Fibroblast of the aortic adventitia (primary cell): ENCODE measurements around the gene CARNS1. TPM values are rescaled to one million over a fixed set of nuclear protein-coding genes. Genes with fewer than 3 reads are reported as not detected.

ENCODE experiments used
- DNase-seq: peaks from one replicate; pipeline ENCODE4 v3.0.0-alpha.2; 2010; ENCODE audit warnings: low read depth
- H3K4me3 ChIP-seq: 2 replicates; pipeline ENCODE4 v1.5.1; 2011; ENCODE audit warnings: low read depth, mild to moderate bottlenecking, control low read depth, low read length, moderate library complexity
- total RNA-seq: library from RNA; depleted of rRNA; stranded (reverse); fragments of >200 nt; gene quantifications from 2 replicates; pipeline ENCODE4 v1.2.3, GENCODE V29; 2012; ENCODE audit warnings: low replicate concordance
- TF ChIP-seq, protein P1 (sequence below): IDR thresholded peaks from 2 replicates; pipeline ENCODE4 v1.5.1; 2011; ENCODE audit warnings: mild to moderate bottlenecking, low read length, control low read depth, inconsistent platforms; ENCODE audit not compliant: insufficient read depth

Gene CARNS1
- total RNA-seq, 1 donor: 0.09 TPM

DNA sequence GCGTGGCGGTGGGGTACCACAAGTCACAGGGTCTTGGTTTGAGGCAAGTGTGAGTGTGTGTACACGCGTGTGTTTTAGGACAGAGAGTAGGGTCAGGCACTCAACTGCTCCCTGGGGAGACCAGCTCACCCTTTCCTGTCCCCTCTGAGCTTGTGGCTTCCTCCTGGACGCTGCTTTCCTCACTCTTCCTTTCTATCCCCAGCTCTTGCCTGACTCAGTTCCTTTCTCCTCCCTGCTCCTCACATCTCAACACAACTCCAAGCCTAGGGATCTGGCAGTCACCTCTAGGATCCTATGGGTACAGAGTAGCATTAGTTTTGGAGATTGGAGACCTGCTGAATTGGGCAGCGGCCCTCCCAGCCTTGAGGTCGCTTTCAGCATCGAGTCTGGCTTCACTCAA lies 46.2 kb upstream of the CARNS1 start:
- DNase-seq: no peak
- H3K4me3 ChIP-seq: no peak overlapping the region
- TF ChIP-seq, protein P1, sequence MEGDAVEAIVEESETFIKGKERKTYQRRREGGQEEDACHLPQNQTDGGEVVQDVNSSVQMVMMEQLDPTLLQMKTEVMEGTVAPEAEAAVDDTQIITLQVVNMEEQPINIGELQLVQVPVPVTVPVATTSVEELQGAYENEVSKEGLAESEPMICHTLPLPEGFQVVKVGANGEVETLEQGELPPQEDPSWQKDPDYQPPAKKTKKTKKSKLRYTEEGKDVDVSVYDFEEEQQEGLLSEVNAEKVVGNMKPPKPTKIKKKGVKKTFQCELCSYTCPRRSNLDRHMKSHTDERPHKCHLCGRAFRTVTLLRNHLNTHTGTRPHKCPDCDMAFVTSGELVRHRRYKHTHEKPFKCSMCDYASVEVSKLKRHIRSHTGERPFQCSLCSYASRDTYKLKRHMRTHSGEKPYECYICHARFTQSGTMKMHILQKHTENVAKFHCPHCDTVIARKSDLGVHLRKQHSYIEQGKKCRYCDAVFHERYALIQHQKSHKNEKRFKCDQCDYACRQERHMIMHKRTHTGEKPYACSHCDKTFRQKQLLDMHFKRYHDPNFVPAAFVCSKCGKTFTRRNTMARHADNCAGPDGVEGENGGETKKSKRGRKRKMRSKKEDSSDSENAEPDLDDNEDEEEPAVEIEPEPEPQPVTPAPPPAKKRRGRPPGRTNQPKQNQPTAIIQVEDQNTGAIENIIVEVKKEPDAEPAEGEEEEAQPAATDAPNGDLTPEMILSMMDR: no peak

DNA sequence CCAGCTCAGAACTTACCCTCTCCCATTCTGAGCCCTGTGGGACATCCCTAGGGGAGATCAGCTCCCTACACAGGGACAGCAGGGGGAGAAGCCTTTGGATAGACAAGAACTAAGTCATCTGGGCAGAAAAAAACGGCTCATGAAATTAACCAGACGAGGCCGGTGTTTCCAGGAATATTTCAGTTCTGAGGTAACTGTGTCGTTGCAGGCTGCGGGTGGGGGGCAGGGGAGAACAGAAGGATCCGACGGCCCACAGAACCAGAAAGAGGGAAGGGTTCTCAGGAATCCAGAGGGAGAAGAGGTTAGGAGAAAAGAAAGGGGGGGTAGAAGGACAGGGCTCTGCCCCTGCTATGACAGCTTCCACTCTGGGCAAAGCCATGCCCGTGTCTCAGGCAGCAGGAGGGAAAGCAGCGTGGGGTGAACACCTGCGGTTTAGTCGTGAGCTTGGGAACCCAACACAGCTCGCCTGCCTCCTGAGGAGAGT lies 45.6 kb upstream of the CARNS1 start:
- peak overlapping the region; percentile 37 for H3K4me3 ChIP-seq
- DNase-seq: peak; percentile 45
- TF ChIP-seq, protein P1: no peak

DNA sequence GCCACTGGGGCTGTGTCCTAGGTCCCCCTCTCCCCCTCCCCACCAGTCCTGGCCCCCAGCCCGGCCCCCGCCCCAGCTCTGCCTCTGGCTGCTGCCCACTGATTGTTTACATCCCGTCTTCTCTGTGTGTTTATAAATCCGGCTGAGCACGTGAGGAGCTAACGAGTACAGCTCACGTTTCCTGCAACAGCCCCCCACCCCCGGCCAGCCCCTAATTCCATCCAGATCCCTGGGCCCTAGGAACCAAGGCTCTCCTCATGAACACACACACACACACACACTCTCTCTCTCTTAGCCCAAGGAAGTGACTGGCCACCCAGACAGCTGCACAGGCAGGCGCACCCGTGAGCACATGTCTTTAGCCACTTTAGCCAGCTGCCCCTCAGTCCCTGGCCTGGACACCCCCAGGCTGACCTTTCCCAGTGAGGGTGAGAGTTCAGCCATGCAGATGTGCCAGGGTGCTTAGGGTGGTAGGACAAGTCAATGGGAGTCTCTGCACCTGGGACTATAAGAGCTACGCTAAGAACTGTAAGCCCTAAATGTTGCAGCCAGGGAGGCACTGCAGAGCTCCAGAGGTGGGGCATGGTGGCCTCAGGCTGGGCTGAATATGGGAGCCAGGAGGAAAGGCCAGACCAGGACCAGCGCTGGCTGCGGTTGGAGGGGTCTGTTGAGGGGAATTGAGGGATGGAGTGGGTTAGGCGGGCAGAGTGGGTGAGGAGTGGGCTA lies 45.0 kb upstream of the CARNS1 start:
- TF ChIP-seq, protein P1: no peak
- peak overlapping the region; percentile 70 for H3K4me3 ChIP-seq
- no peak for DNase-seq

DNA sequence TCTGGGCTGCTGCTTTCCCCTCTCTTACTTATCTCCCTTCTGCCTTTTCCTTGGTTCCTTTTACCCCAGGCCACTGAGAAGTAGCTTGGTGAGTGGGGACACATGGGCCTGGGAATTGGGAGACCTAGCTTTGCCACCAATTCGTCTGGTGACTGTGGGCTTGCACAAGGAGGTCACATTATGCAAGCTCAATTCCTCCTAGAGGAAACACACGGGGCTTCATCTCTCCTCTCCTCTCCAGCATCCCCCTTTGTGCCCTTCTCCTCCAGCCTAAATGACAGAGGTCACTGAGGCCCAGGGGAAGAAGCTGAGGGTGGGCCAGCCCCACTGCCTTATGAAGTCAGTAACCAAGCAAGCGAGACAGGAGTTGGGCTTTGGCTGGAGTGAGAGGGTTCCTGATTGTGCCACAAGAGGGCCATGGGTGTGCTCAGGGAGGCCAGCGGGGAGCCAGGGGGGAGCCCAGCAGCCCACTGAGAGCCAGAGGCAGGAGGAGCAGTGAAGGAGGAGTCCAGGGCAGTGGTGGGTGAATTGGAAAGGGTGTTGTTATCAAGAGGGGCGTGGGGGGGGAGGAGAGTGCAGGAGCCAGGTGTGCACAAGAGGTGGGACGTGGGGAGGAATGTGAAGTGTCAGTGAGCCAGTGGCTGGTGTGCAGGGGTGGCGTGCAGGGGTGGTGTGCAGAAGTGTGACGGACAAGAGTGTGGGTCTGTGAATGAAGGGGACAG lies 44.1 kb upstream of the CARNS1 start:
- H3K4me3 ChIP-seq: peak overlapping the region; percentile 70
- TF ChIP-seq, protein P1: peak; percentile 72
- DNase-seq: peak; percentile 60

DNA sequence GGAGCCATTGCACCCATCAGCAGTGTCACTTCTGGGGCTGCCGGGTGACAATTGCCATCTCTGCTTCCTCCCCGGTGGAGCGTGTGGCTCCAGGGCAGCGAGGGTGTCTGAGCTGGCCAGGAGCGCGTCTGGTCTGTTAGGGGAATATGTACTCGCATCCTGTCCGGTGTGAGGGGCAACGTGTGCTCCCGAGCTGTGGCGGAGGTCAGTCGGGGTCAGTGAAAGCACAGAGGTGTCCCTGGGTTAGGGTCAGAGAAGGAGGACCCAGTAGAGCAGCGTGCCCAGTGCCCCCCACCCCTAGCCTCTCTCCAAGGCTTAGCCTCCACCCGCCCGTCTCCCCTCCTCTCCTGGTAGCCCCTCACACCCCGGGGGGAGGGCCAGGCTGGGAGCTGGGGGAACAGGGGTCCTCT lies 43.6 kb upstream of the CARNS1 start:
- TF ChIP-seq, protein P1: no peak
- DNase-seq: no peak
- H3K4me3 ChIP-seq: peak overlapping the region; percentile 70

DNA sequence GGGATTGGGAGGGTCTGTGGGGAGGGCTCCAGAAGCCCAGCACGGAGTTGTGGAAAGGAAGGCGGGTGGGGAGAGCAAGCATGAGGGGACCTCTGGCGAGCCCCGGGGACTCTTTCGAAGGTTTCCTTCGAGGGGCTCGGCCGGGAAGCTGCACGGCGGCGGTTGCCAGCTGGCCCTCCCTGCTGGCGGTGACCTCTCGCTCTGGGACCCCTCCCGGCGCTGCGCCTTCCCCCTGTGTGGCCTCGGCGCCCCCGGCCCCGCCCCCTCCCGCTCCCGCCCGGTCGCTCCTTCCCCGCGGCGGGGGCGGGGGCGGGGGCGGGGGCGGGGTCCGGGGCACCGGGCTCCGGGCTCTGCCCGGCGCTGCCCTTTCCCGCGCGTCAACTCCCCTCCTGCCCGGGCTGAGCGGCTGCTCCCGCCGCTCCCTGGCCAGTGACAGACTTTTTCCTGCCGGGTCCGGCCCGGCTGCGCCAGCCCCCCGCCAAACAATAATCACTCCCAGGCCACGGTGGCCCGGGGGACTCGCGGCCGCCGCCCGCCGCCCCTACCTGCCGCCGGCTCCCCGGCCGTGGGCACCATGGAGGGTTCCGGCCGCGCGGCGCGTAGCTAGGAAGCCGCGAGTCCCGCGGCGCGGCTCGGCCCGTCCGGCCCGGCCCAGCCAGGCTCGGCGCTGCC lies 43.0 kb upstream of the CARNS1 start:
- TF ChIP-seq, protein P1: no peak
- peak overlapping the region; percentile 70 for H3K4me3 ChIP-seq
- no peak for DNase-seq
